OCI-LY3 (cell line): ENCODE data around the gene DNAJC22.

Experiments
- H2AFZ ChIP-seq: fragments of 200-600, 300-600 bp; shearing (Covaris generic); 2 replicates; pipeline ENCODE4 v1.6.0; 2014; ENCODE audit warnings: antibody characterized with exemption, low read depth, low read length
- H3K27ac ChIP-seq: fragments of 200-600, 300-600 bp; sonication (generic); 2 replicates; pipeline ENCODE4 v1.5.1; 2014; ENCODE audit warnings: mild to moderate bottlenecking, low read length, moderate library complexity, mixed read lengths
- H3K27me3 ChIP-seq: fragments of 200-600, 300-600 bp; sonication (generic); 2 replicates; pipeline ENCODE4 v1.6.1; 2014; ENCODE audit warnings: low read depth, low read length, mixed read lengths
- H3K36me3 ChIP-seq: fragments of 200-600, 300-600 bp; sonication (generic); replicated peaks from 2 replicates; pipeline ENCODE3; 2014; ENCODE audit warnings: low read depth, low read length, mixed read lengths
- H3K4me1 ChIP-seq: fragments of 300-600, 200-600 bp; sonication (generic); 2 replicates; pipeline ENCODE4 v1.6.1; 2014; ENCODE audit warnings: low read length, mixed read lengths
- H3K4me2 ChIP-seq: fragments of 200-600, 300-600 bp; sonication (generic); 2 replicates; pipeline ENCODE4 v1.6.1; 2014; ENCODE audit warnings: low read length, mixed read lengths
- H3K4me3 ChIP-seq: fragments of 300-600, 200-600 bp; sonication (generic); 2 replicates; pipeline ENCODE4 v1.5.1; 2014; ENCODE audit warnings: antibody characterized with exemption, mild to moderate bottlenecking, low read length, moderate library complexity
- H3K79me2 ChIP-seq: fragments of 300-600, 200-600 bp; shearing (Covaris generic); 2 replicates; pipeline ENCODE4 v1.6.1; 2014; ENCODE audit warnings: mild to moderate bottlenecking, low read length, mixed read lengths
- H3K9ac ChIP-seq: fragments of 300-600, 200-600 bp; shearing (Covaris generic); 2 replicates; pipeline ENCODE4 v1.6.0; 2014; ENCODE audit warnings: mild to moderate bottlenecking, low read length, moderate library complexity
- H3K9me3 ChIP-seq: fragments of 200-600, 300-600 bp; shearing (Covaris generic); 2 replicates; pipeline ENCODE4 v1.6.1; 2014; ENCODE audit warnings: low read length, mixed read lengths; ENCODE audit not compliant: insufficient read depth
- H4K20me1 ChIP-seq: fragments of 200-600, 300-600 bp; sonication (generic); 2 replicates; pipeline ENCODE4 v1.6.1; 2016; ENCODE audit warnings: low read length, mixed read lengths; ENCODE audit not compliant: insufficient read depth
- CTCF ChIP-seq: fragments of 200-600, 300-600 bp; sonication (generic); IDR thresholded peaks from 2 replicates; pipeline ENCODE4 v1.5.1; 2014; ENCODE audit warnings: antibody characterized with exemption, low read length, low read depth
- EZH2phosphoT487 ChIP-seq: fragments of 200-600 bp; shearing (Covaris generic); IDR thresholded peaks from 2 replicates; pipeline ENCODE4 v1.6.1; 2018; ENCODE audit warnings: antibody characterized with exemption, mixed run types, low read depth

The DNAJC22 gene

GRCh38 chr12:49364989-49365388 is 18.3 kb downstream of the DNAJC22 start:
- TF ChIP-seq EZH2phosphoT487 (no peak), CTCF (no peak)
- no peak overlapping the region for H3K4me2 ChIP-seq
- no peak overlapping the region for H3K9ac ChIP-seq
- H4K20me1 ChIP-seq, result peaks cover 13% of the 10 kb centered on the region; the same call in 1 of the 2 replicates
- H3K4me1 ChIP-seq, result peaks cover 19% of the 10 kb centered on the region
- no peaks in the 10 kb centered on the region for H3K9me3 ChIP-seq
- H3K4me3 ChIP-seq, result no peak overlapping the region
- H2AFZ ChIP-seq, result no peak overlapping the region
- H3K27ac ChIP-seq, result no peak overlapping the region
- no peaks in the 10 kb centered on the region for H3K36me3 ChIP-seq
- H3K27me3 ChIP-seq, result no peaks in the 10 kb centered on the region
- H3K79me2 ChIP-seq, result peaks cover 31% of the 10 kb centered on the region

- Histone ChIP-seq H4K20me1 (peaks cover 17% of the 10 kb centered on the region; the same call in 1 of the 2 replicates), H3K36me3 (no peaks in the 10 kb centered on the region), H3K4me1 (peaks cover 23% of the 10 kb centered on the region), H3K4me2 (peak overlapping the region; percentile 80), H2AFZ (no peak overlapping the region), H3K79me2 (peaks cover 36% of the 10 kb centered on the region), H3K4me3 (peak overlapping the region; percentile 87), H3K9me3 (no peaks in the 10 kb centered on the region), H3K27ac (no peak overlapping the region), H3K9ac (no peak overlapping the region), H3K27me3 (no peaks in the 10 kb centered on the region)
- no peak for TF ChIP-seq CTCF
- TF ChIP-seq EZH2phosphoT487, result no peak
Measured at GRCh38 chr12:49365542-49365941, 18.9 kb downstream of the DNAJC22 start.

GRCh38 chr12:49366096-49366651 is 19.5 kb downstream of the DNAJC22 start:
- Histone ChIP-seq H3K4me1 (peaks cover 24% of the 10 kb centered on the region), H3K9me3 (no peaks in the 10 kb centered on the region), H3K4me2 (peak overlapping the region; percentile 80), H3K27me3 (no peaks in the 10 kb centered on the region), H3K79me2 (peaks cover 43% of the 10 kb centered on the region), H3K36me3 (no peaks in the 10 kb centered on the region), H2AFZ (peak overlapping the region; percentile 74), H3K4me3 (peak overlapping the region; percentile 87), H3K27ac (peak overlapping the region; percentile 83), H3K9ac (peak overlapping the region; percentile 96), H4K20me1 (peaks cover 19% of the 10 kb centered on the region; the same call in 1 of the 2 replicates)
- TF ChIP-seq EZH2phosphoT487 (no peak), CTCF (no peak)

GRCh38 chr12:49366652-49367380 is 20.1 kb downstream of the DNAJC22 start:
- H3K27me3 ChIP-seq, result no peaks in the 10 kb centered on the region
- H4K20me1 ChIP-seq, result peaks cover 22% of the 10 kb centered on the region; the same call in 1 of the 2 replicates
- peak overlapping the region; percentile 91 for H3K4me2 ChIP-seq
- H3K4me3 ChIP-seq, result peak overlapping the region; percentile 87
- H3K36me3 ChIP-seq, result no peaks in the 10 kb centered on the region
- peaks cover 46% of the 10 kb centered on the region for H3K79me2 ChIP-seq
- H3K27ac ChIP-seq, result peak overlapping the region; percentile 83
- TF ChIP-seq CTCF (no peak), EZH2phosphoT487 (no peak)
- peak overlapping the region; percentile 96 for H3K9ac ChIP-seq
- peaks cover 28% of the 10 kb centered on the region for H3K4me1 ChIP-seq
- no peaks in the 10 kb centered on the region for H3K9me3 ChIP-seq
- H2AFZ ChIP-seq, result peak overlapping the region; percentile 83
